HG03521 (cell line): Measurements from ENCODE around the gene NOL9.
"Not testable (repeated sequence)": the region's sequence is repeated elsewhere in the genome, so short reads cannot be mapped to it uniquely, and the experiment has no call there.

Experiments
- ATAC-seq: cut with Tn5 transposase; IDR thresholded peaks from one replicate; pipeline ENCODE4 v1.9.1; 2021; ENCODE audit warnings: mild to moderate bottlenecking, moderate library complexity; ENCODE audit not compliant: unreplicated experiment

The NOL9 gene

DNA sequence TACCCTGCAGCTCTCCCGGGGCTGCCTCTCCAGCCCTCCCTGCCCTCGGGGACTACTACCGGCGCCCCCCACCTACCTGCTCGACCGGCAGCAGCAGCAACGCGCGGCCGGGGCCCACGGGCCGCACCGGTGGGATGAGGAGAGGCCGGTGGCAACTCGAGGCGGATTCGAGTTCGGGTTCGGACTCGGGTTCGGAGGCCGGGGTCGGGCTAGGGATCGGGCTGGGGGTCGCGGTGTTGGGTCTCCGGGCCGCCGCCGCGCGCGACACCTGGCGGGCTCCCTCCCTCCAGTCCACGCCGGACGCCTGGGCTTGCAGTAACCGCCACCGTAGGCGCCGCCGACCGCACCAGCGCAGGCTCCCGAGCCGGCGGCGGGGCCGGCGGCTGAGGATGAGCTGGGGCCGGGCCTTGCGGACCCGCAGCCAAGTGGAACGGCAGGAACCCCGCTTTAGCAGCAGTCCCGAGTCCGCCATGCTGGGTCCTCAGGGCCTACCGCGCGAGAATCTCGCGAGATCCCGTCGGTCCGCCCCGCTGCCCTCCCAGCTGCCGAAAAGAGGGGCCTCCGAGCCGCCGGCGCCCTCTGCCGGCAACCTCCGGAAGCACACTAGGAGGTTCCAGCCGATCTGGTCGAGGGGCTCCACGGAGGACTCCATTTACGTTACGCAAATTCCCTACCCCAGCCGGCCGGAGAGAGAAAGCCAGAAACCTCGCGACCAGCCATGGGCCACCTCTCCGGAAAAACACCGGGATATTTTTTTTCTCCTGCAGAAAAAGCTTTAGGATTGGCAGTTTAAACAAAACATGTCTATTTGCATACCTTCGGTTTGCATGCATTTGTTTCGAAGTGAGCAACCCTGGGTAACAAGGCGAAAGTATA, at the start of gene NOL9:
Gene NOL9 (minus strand): TSS at position 483 of the 876 bp plus-strand sequence. CDS start 11 bp downstream, at position 472.
- peak; percentile 92 for ATAC-seq

DNA sequence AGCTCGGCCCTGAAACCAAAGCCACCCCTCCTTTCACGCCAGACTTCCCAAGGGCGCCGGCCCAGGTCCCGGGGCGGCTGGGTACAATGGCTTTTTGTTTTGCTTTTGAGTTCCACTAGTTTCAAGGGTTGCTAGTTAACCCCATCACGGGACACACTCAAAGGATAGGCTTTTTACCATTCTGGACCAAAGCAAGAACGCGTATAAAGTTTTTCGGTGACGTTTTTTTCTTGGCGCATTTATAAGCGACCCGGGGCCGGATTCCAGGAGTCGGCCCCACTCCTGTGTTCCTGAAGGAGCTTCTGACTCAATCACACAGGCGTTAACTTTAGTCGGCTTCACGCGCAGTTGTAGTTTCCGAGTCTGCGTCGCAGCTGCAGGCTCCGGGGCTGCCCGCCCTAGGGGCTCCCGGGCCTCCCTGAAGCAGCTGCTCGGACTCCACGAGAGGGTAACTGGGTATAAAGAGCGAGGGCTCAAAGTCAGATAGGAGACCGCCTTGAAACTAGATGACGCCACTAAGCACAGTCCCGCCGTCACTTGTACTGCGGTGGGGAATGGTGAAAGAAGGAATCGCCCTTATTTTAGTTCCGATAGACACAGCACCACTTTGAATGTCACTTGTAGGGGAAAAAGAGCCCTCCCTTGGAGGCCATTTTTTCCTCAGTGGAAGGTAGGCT, 49.1 kb upstream of the NOL9 start:
- no peak for ATAC-seq

DNA sequence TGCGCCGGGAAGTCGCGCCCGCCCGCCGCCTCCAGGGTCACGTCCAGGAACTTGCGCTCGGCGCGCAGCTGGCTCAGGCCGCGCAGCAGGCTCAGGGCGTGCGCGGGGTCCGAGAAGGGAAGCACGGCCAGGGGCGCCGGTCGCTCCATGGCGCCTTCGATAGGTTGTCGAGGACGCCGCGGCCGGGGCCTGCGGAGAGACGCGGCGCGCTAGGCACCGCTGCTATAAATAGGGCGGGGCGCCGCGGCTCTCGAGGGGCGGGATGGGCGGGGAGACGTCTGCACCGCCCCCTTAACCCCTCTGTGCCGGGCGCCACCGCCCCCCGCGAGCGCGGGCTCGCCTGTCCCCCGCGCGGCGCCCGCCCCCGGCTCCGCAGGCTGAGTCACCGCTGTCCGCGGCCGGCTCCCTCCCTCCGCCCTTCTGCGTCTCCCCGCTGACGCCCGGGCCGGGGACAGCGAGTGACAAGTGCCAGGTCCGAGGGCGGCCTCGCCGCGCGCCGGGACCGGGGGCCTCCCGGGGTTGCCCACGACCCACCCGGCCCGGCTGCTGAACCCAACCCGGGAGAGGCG, 48.4 kb upstream of the NOL9 start, which contains the start of gene KLHL21:
Gene KLHL21 (minus strand): TSS at position 201 of the 569 bp plus-strand sequence. CDS start 52 bp downstream, at position 149.
- ATAC-seq = peak; percentile 50

DNA sequence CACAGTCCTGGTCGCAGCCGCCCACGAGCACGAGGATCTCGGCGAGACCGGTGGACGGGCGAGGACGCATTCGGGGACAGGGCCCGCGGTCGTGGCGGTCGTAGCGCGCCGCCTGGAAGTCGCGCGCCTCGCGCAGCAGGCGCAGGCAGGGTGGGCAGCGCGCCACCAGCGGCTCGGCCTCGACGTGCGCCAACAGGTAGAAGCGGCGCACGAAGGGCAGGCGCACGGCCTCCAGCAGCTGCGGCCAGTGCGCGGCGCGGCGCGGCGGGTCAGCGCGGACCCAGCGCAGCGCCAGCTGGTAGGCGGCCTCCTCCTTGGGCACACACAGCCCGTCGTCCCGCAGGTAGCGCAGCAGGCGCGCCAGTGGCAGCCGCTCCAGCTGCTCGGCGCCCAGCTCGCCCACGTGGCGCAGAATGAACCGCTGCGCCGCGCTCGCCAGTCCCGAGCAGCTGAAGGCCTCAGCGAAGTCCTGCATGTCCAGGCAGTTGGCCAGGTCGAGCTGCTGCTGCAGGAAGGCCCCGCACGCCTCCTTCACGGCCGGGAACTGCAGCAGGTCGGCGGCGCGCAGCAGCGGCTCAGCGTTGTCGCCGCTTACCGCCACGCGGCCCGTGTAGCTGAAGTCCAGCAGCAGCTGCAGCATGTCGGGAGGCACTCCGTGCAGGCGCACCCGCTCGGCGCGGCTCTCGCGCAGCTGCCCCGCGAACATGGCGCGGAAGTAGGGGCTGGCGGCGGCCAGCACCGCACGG, 47.8 kb upstream of the NOL9 start:
- ATAC-seq = peak; percentile 10

DNA sequence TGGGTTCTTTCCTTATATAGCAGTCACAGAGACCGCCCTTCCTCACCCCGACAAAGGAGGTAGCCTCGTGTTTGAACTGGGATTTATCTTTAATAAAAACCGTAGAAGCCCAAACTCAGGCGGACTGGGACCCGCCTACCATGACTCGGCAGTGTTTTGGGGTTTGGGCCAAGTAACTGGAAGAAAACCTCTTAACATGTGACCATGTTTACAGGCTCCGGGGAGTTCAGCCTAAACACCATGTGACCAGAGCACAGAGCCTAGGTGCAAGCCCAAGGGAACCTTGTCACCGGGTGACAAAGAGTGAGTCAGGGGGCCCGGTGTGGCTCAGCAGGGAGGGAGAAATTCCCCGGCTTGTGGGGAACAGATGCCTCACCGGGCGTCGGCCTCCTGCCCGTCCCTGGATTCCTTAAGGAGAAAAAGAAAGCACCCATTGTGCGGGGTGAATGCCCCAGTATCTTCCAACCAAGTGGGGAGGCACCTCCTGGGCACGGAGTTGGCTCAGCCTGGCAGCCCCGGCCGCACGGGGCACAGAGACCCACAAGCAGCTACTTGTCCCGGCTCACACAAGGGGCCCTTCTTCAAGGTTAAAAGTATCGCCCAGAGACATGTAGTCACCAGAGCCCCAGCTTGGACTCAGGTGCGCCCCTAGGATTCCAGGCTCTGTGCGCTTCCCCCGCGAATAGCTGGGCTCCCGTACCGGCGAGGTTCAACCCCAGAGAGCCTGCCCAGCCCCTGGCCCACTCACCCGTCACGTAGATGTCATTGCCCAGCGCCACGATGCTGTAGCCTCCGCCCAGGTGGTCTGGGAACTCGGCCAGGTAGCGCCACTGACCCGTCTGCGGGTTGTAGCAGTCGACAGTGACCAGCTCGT, 47.0 kb upstream of the NOL9 start:
- no peak for ATAC-seq

DNA sequence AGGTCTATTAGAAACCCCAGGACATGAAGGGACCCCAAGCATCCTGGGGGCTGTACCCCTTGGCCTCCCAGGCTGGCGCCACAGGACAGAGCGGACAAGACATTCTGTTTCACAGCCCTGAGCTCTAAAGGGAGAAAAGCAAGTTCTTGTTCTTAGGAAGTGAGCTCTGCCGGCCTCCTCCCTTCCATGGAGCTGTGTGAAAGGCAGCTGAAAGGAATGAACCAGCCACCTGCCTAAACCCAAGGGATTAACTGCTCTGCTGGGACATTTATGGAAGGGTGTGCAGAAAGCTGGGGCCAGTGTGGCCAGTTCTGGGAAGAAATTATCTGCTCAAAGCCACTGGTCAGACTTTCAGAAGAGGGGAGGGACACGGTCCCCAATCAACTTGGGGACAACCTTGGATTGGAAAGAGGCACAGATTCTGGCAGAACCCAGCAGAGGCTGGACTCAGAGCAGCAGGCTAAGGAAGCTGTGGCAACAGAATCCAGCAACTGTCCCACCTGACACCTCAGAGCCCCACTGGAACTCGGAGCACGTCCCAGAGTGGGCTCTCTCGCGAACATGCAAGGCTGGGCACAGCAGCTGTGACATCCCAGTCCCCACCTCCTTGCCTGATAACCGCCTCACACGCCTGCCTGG, 46.2 kb upstream of the NOL9 start:
- no peak for ATAC-seq

DNA sequence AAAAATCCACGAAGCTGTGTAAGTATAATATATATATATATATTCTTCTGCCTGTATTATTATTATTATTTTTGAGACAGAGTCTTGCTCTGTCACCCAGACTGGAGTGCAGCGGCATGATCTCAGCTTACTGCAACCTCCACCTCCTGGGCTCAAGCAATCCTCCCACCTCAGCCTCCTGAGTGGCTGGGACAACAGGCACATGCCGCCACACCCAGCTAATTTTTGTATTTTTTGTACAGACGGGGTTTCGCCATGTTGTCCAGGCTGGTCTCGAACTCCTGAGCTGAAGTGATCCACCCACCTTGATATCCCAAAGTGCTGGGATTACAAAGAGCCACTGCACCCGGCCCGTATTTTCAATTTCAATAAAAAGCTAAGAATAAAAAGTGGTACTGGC, 45.7 kb upstream of the NOL9 start:
- not testable (repeated sequence) for ATAC-seq

DNA sequence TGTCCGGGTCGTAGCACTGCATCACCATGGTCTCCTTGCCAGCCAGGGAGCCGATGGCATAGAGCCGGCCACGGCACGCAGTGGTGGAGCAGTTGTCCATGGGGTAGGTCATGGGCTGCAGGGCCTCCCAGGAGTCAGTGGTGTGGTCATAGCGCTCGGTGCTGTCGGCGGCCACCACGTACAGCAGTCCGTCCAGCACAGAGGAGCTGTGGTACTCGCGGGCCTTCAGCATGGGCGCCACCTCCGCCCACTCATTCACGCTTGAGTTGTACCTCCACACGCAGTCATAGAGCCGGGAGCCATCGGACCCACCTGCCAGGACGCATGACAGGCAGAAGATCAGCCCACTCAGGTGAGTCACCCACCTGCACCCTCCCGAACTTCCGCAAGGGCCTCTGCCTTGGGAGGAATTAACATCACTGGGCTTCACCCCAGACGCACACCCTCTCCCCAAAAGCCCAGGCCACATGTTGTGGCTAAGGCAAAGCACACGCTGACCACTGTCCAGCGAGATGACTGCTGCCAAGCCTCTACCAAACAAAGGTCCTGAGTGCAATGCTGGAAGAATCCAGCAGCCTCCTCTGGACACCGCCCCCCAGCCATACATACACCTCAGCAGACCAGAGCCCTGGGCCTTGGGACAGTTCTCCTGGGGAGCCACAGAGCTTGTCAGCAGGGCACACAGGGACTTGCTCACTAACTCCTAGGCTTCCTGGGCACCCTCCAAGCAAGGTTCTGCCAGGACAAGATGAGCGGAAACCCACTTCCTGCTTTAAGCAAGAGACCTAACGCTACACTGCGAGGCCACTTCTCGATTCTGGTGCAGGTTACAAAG, 45.0 kb upstream of the NOL9 start:
- no peak for ATAC-seq

DNA sequence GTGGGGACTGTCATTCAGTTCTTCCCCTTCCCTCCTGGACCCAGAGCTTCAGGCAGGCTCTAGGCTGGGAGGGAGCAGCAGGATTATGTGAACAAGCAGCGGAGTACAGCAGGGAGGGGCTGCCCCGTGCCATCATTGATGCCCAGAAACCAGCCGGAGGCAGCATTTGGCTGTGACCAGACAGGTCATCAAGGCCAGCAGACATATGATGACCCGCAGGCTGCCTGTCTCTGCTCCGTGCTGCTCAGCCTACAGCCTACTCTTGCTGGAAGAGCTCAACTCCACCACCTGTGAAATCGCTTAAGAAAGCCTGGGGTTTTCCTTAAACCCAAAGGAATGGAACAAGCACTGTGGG, 43.4 kb upstream of the NOL9 start:
- ATAC-seq = no peak

DNA sequence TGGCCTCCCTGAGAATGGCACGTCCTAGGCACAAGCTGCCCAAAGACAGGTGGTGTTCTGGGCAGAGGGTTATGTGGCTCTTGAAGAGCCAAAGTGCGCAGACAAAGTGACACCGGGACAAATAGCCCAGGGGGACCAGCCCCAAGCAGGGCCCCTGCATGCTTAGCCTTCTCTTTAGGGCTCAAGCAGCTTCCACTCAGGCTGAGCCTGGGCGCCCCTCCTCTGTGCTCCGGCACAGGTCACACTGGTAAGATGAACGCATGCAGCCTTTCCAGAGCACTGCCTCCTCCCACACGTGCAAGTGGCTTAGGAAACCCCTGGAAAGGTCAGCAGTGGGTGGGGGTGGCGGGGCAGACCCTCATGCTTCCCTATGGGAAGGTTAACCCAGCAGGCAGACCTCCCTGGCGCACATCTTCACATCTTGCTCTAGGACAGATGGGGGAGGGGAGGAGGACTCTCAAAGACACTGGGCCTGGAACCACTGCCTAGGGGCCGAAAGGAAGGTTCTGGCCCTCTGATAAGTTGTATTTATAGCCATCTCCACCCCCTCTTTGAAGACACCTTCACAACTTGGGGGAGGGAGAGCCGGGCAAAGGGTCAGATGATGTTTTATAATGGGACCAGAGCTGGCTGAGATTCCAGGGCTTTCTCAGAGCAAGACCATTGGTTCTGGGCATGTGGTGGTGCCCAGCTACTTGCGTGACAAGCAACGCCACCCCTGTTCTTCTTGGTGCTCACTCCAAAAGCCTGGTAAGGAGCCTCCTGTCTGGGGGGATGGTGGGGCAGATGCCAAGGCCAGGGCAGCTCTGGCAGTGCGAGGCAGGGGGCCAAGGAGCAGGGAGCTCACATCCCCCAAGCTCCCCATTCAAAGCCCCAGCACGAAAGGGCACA, 42.8 kb upstream of the NOL9 start:
- no peak for ATAC-seq

DNA sequence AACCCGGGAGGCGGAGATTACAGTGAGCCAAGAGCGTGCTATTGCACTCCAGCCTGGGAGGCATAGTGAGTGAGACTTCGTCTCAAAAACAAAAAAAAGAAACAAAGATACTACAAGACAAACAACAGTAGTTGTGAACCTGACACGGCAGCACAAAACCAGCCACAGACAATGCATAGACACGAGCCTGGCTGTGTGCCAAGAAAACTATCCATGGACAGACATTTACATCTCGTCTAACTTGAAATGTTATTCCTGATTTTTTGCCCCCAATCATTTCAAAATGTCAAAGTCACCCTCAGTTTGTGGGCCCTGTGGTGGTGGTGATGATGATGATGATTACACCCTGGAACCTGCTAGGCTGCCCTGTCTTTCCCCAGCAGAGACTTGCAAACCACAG, 42.0 kb upstream of the NOL9 start:
- ATAC-seq = no peak

DNA sequence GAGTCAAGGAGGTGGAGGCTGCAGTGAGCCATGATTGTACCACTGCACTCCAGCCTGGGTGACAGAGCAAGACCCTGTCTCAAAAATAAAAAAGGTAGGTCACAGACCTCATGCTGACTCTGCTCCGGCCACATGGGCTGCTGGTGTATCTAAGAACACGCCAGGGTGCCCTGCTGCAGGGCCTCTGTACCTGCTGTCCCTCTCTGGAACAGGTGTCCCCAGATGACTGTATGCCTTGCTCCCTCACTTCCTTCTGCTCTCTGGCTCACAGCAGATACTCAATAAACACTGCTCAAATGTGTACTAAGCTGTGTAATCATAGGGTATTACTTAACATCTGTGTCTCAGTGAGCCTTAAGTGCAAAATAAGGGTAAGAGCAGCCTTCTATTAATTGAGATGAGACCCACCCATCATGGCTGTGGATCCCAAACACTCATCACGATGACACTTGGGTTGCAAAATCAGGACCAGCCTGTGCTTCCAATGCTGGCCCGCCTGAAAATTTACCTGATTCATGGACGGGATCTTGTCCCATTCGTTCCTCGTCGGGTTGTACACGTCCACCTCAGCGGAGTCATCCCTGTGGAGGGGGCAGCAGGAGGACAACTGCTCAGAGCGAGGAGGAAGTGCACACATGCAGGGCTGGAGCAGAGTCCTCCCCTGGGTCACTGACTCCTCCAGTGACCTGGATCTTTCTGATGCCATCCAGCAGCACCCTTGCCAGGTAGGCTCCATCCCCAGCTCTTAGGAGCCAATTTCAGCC, 40.8 kb upstream of the NOL9 start:
- no peak for ATAC-seq

DNA sequence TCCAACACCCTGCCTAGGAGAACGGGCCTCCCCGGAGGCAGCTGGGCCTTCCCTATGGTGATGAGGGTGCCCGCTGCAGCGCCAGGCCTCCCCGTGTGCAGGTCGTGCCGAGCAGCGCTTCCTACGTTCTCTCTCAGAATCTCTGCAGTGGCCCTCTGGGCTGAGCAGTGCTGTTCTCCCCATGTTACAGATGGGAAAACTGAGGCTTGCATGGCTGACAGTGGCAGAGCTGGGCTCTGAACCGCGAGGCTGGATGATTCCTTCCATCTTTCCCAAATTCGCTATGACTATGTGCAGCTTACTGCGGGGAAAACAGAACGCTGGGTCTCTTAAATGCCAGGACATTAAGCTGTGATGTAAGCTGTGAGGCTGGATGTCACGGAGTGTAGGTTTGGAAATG, 39.5 kb upstream of the NOL9 start:
- ATAC-seq = no peak

DNA sequence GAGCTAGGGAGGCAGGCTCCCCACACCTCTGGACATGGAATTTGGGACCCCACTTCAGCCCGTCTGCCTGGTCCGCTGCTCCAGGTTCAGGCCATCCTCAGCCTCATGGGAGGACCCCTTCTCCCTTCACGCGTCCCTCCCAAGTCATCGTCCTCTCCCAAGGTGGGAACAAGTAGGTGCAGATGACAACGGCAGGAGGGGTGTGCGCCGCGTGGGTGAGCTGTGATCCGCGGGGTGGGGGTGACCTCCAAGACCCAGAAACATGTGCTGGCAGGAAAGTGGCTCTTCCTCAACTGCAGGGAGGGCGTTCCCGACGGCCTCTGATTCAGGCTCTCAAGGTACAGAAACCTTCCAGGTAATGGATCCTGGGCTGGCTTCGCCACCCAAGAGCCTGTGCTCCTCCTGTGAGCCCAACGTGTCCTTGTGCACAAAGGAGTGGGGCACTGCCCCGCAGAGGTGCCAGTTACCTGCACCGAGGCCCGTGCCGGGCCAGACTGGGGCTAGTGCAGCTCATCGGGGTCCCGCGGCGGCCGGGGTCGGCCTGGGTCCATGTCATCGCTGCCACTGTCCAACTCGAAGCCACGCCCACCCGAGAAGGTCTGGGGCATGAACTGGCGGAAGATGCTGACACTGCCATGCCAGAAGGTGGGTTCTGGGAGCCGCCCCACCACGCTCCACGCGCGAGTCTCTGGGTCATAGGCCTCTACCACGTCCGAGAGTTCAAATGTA, 38.7 kb upstream of the NOL9 start:
- ATAC-seq = no peak

DNA sequence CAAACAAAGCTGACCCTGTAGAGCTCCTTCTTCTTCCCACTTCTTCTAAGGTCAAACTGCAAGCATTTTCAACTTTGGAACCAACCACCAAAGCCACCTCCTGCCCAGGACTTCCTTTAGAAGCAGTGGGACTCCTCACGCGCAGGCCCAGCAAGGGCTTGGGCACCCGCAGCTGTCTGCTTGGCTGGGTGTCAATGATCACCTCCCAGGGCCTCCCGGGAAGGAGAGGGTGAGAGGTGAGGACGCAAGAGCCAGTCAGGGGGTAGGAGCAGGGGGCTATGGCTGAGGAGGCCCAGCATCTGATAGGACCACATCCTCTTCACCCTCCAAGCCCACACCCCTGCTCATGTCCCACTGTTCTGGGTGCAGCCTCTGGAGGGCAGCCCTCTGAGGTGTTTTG, 38.1 kb upstream of the NOL9 start:
- ATAC-seq = no peak

DNA sequence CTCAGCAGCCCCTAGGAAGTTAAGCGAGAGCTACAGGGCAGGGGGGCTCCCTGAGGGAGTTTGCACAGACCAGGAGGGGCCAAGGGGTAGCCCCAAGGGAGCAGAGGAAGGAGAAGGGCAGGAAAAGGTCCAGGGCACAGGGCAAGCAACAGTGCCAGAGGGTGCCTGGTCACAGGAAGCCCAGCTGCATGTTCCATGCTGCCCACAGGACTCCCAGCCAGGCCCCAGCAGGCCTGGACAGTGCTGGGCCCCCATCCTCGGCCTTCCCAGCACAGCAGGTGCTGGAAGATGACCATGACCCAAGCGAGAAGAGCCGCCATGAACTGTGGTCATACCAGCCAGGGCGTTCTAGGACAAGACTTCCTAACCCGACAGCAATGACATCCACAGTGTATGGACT, 37.3 kb upstream of the NOL9 start:
- no peak for ATAC-seq
